KMS-11 (cell line): ENCODE results near the gene KCNAB1.

Experiments
- H2AFZ ChIP-seq: fragments of 200-600 bp; sonication (generic); 2 replicates; pipeline ENCODE4 v1.6.1; 2016; ENCODE audit warnings: antibody characterized with exemption, mixed run types, low read depth
- H3K27ac ChIP-seq: fragments of 200-600 bp; sonication (generic); 2 replicates; pipeline ENCODE4 v1.6.1; 2016; ENCODE audit warnings: mild to moderate bottlenecking, mixed run types
- H3K27me3 ChIP-seq: fragments of 200-600 bp; sonication (generic); 2 replicates; pipeline ENCODE4 v1.6.1; 2017; ENCODE audit warnings: mild to moderate bottlenecking, low read depth, mixed run types, moderate library complexity; ENCODE audit not compliant: insufficient read depth
- H3K36me3 ChIP-seq: fragments of 200-600 bp; sonication (generic); 2 replicates; pipeline ENCODE4 v1.6.1; 2017; ENCODE audit warnings: mild to moderate bottlenecking, mixed run types; ENCODE audit not compliant: insufficient read depth
- H3K4me1 ChIP-seq: fragments of 200-600 bp; sonication (generic); 2 replicates; pipeline ENCODE4 v1.6.1; 2016; ENCODE audit warnings: mild to moderate bottlenecking, low read depth, mixed run types; ENCODE audit not compliant: poor library complexity, severe bottlenecking
- H3K4me2 ChIP-seq: fragments of 200-600 bp; sonication (generic); 2 replicates; pipeline ENCODE4 v1.7.0; 2016; ENCODE audit warnings: mild to moderate bottlenecking, mixed run types
- H3K4me3 ChIP-seq: fragments of 200-600 bp; sonication (generic); IDR thresholded peaks from 2 replicates; pipeline ENCODE4 v1.6.1; 2017; ENCODE audit warnings: low read depth, low read length, mixed read lengths; ENCODE audit not compliant: insufficient read depth
- H3K79me2 ChIP-seq: fragments of 200-600 bp; sonication (generic); 2 replicates; pipeline ENCODE4 v1.6.1; 2016; ENCODE audit warnings: low read depth, mixed run types; ENCODE audit not compliant: insufficient read depth
- H3K9ac ChIP-seq: fragments of 200-600 bp; sonication (generic); 2 replicates; pipeline ENCODE4 v1.6.1; 2016; ENCODE audit warnings: mild to moderate bottlenecking, mixed run types
- H4K20me1 ChIP-seq: fragments of 200-600 bp; sonication (generic); 2 replicates; pipeline ENCODE4 v1.6.1; 2016; ENCODE audit warnings: mild to moderate bottlenecking, mixed run types; ENCODE audit not compliant: insufficient read depth
- CTCF ChIP-seq: fragments of 200-600 bp; sonication (generic); conservative IDR thresholded peaks from 2 replicates; pipeline ENCODE4 v1.6.1; 2017; ENCODE audit warnings: low read depth, mild to moderate bottlenecking, antibody characterized with exemption, low read length, moderate library complexity, mixed read lengths

KCNAB1 gene

GRCh38 chr3:156407617-156408225 lies 287.3 kb downstream of the KCNAB1 start:
- no peak overlapping the region for H2AFZ ChIP-seq
- TF ChIP-seq CTCF: no peak
- no peak overlapping the region for H3K9ac ChIP-seq
- no peaks in the 10 kb centered on the region for H3K27me3 ChIP-seq
- no peak overlapping the region for H3K27ac ChIP-seq
- H4K20me1 ChIP-seq: no peaks in the 10 kb centered on the region
- no peak overlapping the region for H3K4me3 ChIP-seq
- no peak overlapping the region for H3K4me2 ChIP-seq
- no peaks in the 10 kb centered on the region for H3K4me1 ChIP-seq
- H3K79me2 ChIP-seq: no peaks in the 10 kb centered on the region
- no peaks in the 10 kb centered on the region for H3K36me3 ChIP-seq

GRCh38 chr3:156409694-156410093 lies 289.3 kb downstream of the KCNAB1 start:
- H3K4me1 ChIP-seq: no peaks in the 10 kb centered on the region
- TF ChIP-seq CTCF: no peak
- H3K27me3 ChIP-seq: no peaks in the 10 kb centered on the region
- no peak overlapping the region for H3K4me3 ChIP-seq
- H4K20me1 ChIP-seq: no peaks in the 10 kb centered on the region
- no peak overlapping the region for H3K9ac ChIP-seq
- no peaks in the 10 kb centered on the region for H3K79me2 ChIP-seq
- no peak overlapping the region for H3K27ac ChIP-seq
- no peak overlapping the region for H3K4me2 ChIP-seq
- no peaks in the 10 kb centered on the region for H3K36me3 ChIP-seq
- no peak overlapping the region for H2AFZ ChIP-seq

GRCh38 chr3:156412600-156412999 lies 292.2 kb downstream of the KCNAB1 start:
- Histone ChIP-seq H3K27me3 (no peaks in the 10 kb centered on the region), H3K4me1 (peaks cover 11% of the 10 kb centered on the region), H3K4me2 (no peak overlapping the region), H3K36me3 (no peaks in the 10 kb centered on the region), H2AFZ (no peak overlapping the region), H3K79me2 (no peaks in the 10 kb centered on the region), H3K9ac (no peak overlapping the region), H4K20me1 (no peaks in the 10 kb centered on the region), H3K4me3 (no peak overlapping the region), H3K27ac (no peak overlapping the region)
- TF ChIP-seq CTCF: no peak

GRCh38 chr3:156413293-156413892 lies 293.0 kb downstream of the KCNAB1 start:
- H2AFZ ChIP-seq: no peak overlapping the region
- H3K27ac ChIP-seq: no peak overlapping the region
- no peaks in the 10 kb centered on the region for H3K27me3 ChIP-seq
- no peak overlapping the region for H3K9ac ChIP-seq
- no peaks in the 10 kb centered on the region for H3K36me3 ChIP-seq
- no peaks in the 10 kb centered on the region for H3K79me2 ChIP-seq
- TF ChIP-seq CTCF: no peak
- no peaks in the 10 kb centered on the region for H4K20me1 ChIP-seq
- peaks cover 19% of the 10 kb centered on the region for H3K4me1 ChIP-seq
- no peak overlapping the region for H3K4me2 ChIP-seq
- H3K4me3 ChIP-seq: no peak overlapping the region
